Ramos (cell line): ENCODE data around the gene FRK.

ENCODE experiments used
- in situ Hi-C: fragments of 300-500 bp; cut with MboI; formaldehyde crosslinking; loops from one replicate; pipeline ENCODE4 v1.14.3; 2022; ENCODE audit warnings: low sequenced_read_pairs; ENCODE audit not compliant: unreplicated experiment

FRK gene, protein sequence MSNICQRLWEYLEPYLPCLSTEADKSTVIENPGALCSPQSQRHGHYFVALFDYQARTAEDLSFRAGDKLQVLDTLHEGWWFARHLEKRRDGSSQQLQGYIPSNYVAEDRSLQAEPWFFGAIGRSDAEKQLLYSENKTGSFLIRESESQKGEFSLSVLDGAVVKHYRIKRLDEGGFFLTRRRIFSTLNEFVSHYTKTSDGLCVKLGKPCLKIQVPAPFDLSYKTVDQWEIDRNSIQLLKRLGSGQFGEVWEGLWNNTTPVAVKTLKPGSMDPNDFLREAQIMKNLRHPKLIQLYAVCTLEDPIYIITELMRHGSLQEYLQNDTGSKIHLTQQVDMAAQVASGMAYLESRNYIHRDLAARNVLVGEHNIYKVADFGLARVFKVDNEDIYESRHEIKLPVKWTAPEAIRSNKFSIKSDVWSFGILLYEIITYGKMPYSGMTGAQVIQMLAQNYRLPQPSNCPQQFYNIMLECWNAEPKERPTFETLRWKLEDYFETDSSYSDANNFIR

DNA sequence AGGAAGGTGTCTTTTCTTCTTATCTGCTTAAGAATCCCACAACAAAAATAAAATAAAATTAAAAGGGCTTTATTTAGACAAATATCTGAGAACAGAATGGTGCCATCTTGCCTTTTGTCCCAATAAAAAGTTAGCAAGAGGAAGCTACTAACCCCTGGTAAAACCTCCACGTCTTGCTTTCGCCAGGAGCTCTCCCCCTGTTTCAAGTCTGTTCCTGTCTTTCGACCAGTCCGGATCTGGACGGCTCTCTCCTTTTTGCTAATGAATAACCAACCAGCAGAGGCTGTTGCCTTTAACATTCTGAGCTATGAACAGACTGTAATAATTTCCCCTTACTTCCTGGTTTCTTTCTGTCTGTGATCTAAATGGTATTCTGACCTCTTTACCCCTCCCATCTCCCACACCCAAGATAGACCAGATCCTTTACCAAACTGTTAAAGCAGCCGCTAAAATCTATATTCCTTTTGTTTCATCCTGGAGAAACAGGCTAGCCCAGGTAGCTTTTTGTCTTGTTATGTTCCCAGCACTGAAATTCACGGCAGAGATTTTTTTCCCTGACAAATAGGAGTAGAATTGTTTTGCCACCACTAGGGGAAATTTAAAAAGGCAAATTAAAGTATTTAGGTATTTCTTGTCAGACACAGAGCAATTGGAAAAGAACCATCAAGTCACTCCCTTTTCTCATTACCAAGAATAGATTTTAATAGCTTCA is at the start of gene FRK:
FRK (minus strand) TSS at position 320 of the 712 bp plus-strand sequence. CDS start 580 bp downstream, outside the sequence.
- in situ Hi-C loops: no loop called here

DNA sequence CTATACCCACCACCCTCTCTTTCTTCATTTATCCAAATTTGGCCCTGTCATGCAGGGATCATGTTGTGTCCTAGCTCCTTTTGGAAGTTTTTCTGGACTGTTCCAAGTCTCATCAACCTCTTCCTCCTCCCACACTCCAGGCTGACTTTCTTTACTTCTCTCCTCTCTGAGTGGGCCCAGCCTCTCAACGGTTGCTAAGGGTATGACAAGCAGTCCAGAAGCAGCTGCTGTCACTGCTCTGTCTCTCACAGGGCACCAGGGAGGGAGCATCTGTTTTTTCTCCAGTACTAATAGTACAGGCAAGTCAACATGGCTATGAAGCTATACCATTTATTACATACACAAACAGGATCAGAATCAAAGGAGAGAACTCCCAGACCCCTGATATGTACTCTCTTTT is 48.1 kb upstream of the FRK start:
- in situ Hi-C loops: no loop called here

DNA sequence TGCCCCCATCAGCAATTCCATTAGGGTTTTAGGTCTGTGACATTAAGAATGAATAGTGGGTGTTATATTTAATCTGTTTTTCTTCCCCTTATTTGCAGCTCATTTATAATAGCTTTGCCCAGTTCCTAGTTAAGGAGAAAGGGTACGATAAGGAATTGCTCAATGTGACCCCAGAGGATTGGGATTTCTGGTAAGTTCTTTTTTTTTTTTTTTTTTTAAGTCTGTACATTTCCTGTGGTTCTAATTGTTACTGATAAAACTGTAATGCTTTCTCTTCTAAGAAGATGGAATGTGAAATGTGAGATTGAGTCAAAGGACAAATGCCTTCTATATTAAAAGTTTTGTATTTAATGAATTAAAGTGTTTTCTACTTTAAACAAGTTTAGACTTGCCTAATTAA is 45.5 kb upstream of the FRK start:
- in situ Hi-C loops: no loop called here

DNA sequence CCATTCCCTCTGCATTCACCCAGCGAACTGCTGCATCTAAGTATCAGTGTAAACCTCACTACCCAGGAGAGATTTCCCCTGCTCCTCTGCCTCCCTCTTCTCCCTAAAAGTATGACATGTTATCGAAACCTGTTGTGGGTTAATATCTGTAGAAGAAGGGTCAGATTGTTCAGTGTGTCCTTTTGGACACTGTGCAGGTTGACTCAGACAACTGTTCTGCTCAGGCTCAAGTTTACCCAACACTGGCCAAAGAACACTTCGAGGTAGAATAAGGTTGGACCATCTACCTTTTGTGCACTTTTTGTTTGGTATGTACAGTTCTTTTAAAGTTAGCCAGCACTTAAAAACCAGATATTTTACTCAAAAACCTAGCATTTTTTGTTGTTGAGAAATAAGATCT is 44.6 kb upstream of the FRK start:
- in situ Hi-C loops: no loop called here

DNA sequence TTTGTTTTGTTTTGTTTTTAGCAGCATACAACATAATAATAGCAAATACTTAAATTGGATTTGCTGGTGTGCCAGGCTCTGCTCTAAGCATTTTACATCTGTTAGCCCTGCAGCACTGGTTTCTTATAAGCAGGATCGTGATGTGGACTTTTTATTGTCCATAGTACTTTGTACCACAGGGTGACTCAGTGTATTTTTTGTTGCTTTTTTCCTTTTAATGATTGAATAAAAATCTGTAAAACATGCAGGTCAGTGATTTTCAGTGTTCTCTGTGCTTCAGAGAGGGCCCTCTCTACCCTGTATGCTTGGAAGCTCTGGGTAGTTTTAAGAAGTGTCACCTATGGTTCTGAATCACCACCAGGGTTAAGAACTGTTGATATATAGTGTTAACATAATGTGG is 43.9 kb upstream of the FRK start:
- in situ Hi-C loops: no loop called here

DNA sequence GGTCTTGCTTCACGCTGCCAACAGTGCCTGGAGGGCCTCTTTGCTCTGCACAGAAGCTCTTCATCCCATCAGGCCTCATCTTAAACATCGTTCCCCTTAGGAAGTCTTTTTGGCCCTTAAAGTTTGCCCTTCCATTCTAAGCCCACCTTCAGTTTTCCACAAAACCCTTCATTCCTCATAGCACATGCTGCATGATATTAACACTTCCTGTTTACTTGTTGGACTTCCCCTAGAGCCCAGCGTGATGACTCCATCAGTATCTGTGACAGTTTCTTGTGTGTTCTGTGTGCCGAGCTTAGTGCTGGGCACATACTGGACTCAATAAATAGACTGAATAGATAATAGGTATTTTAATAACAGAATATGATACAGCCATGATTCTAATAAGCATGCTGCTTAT is 42.2 kb upstream of the FRK start:
- in situ Hi-C loops: no loop called here

DNA sequence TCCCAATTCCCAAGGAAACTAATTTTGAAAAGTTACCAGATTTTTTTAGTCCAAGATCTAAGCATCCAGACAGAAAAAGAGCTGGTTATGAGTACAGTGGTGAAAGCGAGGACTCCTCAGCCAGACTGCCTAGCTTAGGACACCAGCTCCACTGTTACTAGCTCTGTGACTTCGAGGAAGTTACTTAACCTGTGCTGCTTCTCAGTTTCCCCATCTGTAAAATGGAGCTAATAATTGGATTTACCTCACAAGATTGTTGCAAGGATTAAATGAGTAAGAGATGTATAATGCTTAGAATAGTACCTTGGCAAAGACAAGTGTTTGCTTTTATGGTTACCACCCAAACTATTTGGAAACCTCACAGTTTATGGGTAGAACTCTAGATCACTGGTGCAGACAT is 41.1 kb upstream of the FRK start:
- in situ Hi-C loops: no loop called here

DNA sequence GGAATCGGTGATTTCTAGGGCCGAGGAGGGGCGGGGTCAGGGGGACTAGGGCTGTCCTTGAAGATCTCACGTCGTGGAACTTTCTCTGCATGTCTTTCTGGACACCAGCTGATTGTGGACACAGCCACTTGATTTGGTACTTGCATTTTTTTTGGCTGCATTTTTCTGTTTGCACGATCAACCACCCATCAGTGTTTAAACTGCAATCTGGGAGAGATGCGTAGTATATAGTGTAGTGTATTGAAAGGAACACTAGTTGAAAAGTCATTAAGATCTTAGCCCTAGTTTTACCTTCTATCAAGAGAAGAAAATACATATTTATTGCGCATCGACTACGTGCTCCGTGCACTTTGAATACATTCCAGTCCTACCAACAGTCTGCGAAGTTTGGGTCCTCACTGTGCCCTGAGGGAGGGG is 40.6 kb upstream of the FRK start:
- in situ Hi-C loops: no loop called here

DNA sequence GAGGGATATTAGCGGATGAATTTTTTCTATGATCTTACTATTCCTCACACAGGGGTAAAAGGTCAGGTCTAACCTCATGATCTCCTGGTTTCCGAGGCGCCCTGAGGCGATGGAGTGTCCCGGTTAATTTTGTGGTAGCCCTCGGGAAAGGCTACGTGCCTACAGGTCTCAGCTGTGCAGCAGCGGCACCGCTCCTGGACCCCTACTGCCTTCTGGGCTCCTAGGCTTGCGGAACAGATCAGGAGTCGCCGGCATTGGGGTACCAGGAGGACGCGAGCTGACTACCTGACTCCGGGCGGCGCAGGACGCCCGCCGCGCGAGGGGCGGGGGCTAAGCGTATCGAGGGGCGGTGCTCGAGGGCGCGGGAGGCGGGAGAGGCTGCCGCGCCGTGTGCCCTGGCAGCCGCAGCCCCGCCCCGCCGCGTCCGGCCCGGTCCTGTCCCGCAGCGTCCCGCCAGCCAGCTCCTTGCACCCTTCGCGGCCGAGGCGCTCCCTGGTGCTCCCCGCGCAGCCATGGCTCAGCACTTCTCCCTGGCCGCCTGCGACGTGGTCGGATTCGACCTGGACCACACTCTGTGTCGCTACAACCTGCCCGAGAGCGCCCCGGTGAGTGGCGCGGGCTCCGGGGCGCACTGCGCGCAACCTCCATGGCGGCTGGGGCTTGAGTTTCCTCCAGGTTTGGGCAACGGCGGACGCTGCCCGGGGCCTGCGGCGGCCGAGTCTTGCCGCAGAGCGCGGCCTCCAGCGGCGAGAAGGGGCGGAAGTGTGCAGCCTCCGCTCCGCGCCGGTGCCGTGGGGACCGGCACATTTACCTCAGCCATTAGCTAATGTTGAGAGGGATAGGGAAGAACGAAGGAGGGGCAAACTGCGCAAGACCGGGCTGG is 40.0 kb upstream of the FRK start, which contains the start of gene NT5DC1:
NT5DC1 (plus strand) TSS at position 435 of the 883 bp plus-strand sequence; CDS start at position 513, 78 bp downstream.
- in situ Hi-C loops: no loop called here

DNA sequence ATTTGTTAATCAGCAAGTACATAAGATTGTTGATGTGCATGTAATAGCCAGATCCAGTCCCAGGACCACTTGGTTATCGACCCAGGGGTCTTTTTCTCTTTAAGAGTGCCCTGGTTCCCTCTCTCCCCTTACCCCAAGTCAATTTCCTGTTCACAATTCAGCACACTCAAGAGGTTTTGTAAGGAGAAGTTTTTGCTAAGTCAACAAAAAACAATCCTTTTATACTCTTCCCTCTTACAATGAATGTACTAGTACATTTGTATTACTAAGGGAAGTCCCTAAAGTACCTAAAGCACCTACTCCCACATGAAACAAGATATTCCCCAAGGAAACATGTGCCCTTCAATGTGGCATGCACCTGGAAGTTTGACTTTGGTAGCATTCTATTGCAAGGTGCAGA is 38.3 kb upstream of the FRK start:
- in situ Hi-C loops: loop anchor here (10.0 kb wide), 1 partner anchor 84 kb away; no protein-coding TSS in a partner anchor

DNA sequence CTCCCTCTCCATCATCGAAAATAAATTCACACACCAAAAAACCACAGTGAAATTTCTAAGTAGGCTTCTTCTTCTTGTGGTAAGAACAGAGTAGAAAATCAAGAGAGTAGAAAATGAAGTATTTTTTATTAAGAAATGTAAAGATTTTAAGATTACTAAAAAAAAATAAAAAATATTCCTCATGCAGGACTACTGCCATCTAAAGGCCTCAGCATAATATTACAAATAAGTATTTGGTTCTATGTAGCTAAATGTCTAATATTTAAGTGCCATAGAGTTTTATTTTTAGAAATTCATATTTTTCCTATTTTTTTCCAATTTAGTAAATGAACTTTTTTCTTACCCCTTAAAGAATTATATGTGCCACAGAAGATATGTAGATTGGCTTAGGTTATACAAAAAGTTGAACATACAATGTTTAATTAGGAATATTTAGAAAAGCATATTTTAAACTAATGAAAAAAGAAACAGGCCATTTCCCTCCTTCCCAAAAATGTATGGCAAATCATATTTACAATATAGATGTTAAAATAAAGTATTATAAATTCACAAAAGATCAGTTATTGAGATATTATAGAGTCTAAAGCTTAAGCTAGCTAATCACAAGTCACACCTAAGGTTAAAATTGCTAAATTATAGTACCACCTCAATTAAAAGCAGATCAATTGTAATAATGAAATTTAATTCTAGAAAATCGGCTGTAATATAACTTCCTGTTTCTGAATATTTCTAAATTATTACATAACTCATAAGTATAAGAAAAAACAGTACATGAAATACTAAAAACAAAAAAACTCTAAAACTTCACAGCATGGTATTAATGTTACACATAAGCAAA is 36.5 kb upstream of the FRK start:
- in situ Hi-C loops: loop anchor here (10.0 kb wide), 1 partner anchor 82 kb away; no protein-coding TSS in a partner anchor

DNA sequence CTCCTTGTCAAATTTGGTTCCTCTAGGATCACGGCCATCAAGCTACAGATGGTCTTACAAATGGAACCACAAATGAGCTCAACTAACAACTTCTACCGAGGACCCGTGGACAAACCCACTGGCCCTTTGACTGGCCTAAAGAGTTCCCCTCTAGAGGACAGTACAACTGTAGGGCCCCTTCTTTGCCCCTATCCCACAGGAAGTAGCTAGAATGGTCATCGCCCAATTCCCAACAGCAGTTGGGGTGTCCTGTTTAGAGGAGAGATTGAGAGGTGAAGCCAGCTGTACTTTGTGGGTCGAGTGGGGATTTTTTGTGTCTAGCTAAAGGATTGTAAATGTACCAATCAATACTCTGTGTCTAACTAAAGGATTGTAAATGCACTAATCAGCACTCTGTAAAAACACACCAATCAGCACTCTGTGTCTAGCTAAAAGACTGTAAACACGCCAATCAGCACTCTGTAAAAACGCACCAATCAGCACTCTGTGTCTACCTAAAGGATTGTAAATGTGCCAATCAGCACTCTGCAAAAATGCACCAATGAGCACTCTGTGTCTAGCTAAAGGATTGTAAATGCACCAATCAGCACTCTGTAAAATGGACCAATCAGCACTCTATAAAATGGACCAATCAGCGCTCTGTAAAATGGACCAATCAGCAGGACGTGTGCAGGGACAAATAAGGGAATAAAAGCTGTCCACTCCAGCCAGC is 35.5 kb upstream of the FRK start:
- in situ Hi-C loops: loop anchor here (10.0 kb wide), 1 partner anchor 81 kb away; no protein-coding TSS in a partner anchor

DNA sequence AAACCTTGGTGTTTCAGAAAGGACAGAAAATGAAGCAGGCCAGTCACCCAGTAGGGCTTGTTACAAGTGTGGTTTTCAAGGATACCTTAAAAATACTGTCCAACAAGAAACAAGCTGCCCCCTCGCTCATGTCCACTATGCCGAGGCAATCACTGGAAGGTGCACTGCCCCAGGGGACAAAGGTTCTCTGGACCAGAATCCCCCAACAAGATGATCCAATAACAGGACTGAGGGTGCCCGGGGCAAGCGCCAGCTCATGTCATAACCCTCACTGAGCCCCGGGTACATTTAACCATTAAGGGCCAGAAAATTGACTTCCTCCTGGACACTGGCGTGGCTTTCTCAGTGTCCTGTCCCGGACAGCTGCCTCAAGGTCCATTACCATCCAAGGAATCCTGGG is 33.4 kb upstream of the FRK start:
- in situ Hi-C loops: loop anchor here (10.0 kb wide), 1 partner anchor 79 kb away; no protein-coding TSS in a partner anchor

DNA sequence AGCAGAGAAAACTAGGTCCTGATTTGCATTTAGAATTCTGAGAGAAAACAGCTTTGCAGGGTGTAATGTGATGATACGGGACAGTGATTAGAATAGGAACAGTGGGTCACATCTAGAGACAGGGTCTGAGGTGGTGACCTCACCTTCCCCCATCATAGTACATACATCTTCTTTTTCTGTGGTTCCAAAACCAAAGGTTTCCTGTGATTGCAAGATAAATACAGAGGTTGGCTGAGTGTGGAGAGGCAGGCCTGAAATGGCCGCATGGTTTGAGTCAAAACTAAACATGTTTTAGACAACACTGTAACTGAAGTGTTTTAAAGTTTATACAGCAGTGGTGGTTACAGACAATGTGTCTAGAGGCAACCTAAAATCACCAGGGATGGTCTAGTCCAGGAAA is 29.6 kb upstream of the FRK start:
- in situ Hi-C loops: loop anchor here (10.0 kb wide), 1 partner anchor 75 kb away; no protein-coding TSS in a partner anchor

DNA sequence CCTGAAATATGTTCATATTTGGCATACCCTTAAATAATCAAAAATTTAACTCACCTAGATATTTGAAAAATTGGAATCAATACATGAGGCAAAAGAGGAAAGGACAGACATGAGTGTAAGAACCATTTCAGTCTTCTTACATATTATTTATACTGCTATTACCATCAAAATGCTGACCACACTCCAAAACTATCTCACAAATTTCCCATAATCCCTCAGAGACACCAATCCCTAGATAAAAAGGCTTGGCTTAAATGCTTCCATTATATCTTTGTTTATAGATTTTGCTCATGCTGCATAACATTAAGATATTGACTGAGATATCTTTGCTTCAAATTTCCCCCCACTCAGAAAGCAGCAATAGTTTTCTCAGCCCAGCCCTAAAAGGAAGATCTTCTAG is 28.3 kb upstream of the FRK start:
- in situ Hi-C loops: no loop called here

DNA sequence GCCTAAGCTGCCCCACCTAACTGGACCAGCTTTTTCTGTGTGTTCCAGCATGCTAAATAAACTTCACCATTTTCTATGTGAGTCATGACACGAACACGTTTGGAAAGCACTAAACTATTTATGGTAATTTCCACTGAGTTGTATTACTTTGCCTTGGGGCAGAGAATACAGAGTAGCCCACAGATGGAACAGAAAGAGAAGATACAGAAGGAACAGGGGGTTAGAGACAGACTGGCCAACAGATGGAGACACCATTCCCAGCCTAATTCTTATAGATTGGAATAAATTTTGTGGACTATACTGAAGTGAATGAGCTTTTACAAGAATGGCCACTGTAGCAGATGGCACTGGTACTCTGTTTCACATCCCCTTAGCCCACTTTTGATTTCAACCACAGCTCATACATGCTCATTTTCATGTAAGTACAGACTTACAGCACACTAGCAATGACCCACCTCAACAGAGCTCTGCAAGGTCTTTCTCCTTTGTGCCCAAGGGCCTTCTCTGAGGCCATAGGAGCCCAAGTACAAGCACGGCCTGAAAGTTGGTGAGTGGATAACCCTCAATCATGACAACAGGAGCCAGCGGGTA is 26.8 kb upstream of the FRK start:
- in situ Hi-C loops: no loop called here

DNA sequence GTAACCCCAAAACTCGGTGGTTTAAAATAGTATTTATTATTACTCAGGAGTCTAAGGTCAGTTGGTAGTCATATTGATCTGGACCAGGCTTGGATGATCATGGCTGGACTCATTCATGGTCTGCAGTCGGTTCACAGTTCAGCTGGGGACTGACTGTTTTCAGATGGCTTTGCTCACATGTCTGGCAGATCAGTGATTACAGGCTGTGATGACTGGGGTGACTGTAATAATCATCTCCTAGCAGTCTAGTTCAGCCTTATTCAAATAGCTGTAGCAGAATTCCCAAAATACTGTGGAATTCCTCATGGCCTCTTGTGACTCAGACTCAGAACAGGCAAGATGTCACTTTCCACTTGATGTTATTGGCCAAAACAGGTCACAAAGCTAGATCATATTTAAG is 23.6 kb upstream of the FRK start:
- in situ Hi-C loops: no loop called here

DNA sequence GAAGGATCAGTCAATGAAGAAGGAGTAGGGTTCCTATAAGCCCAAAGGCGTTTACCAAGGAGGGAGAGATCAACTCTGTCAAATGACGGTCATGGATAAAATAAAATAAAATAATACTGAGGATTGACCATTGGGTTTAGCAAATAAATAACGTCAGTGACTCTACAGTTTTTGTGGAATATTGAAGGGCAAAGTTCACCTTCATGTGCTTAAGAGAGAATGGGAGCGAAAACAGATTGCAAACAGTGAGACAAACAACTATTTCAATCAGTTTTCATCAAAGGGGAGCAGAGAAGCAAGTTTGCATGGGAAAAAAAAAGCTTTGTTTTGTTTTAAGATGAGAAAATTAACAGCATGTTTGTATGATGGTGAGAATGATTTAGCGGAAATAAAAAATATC is 22.4 kb upstream of the FRK start:
- in situ Hi-C loops: no loop called here
